Measurements from ENCODE around the gene ADPRH. TPM values are rescaled to one million over a fixed set of nuclear protein-coding genes. Genes with fewer than 3 reads are reported as not detected.

Gene ADPRH
- polyA plus RNA-seq, 3 donors, result 10.6 to 37.8 (median 31.5) TPM

GRCh38 chr3:119557877-119558269, 21.4 kb upstream of the ADPRH start:
- H3K4me3 Mint-ChIP-seq, result no peak overlapping the region
- H3K27me3 Mint-ChIP-seq (ENCODE audit: low read depth in 3 of 3), result peaks cover 0 to 2% (median 0%) of the 10 kb centered on the region in 3 donors

GRCh38 chr3:119558626-119559317, 20.5 kb upstream of the ADPRH start:
- intact Hi-C loops (cut with micrococcal nuclease), result no loop called here
- Histone ChIP-seq H2AFZ (ENCODE audit: insufficient read depth, low read depth, low read length, poor library complexity, severe bottlenecking) (peak overlapping the region; percentile 66), H3K4me1 (ENCODE audit: control insufficient read depth in 1 of 2, insufficient read depth in 2 of 2, low read length in 2 of 2) (peaks cover 49 to 51% of the 10 kb centered on the region in 2 donors), H3K9ac (ENCODE audit: insufficient read depth, low read length, poor library complexity, severe bottlenecking) (peak overlapping the region; percentile 9), H3K79me2 (ENCODE audit: insufficient read depth, low read length) (no peaks in the 10 kb centered on the region), H3K9me3 (replicated peaks in 1 of 2; ENCODE audit: control insufficient read depth in 1 of 2, insufficient read depth in 1 of 2, low read length in 2 of 2) (no peaks in the 10 kb centered on the region), H3K36me3 (replicated peaks in 1 of 2; ENCODE audit: control insufficient read depth in 1 of 2, insufficient read depth in 2 of 2, low read length in 2 of 2) (no peaks in the 10 kb centered on the region), H4K20me1 (ENCODE audit: insufficient read depth, low read length) (no peaks in the 10 kb centered on the region), H3K27me3 (ENCODE audit: control insufficient read depth in 2 of 2, insufficient read depth in 2 of 2, low read length in 2 of 2) (no peaks in the 10 kb centered on the region), H3K4me2 (replicated peaks; ENCODE audit: extremely low read depth, low read length, poor library complexity, severe bottlenecking) (peak overlapping the region; percentile 3), H3K4me3 (replicated peaks in 1 of 3; ENCODE audit: low read depth in 2 of 3, low read length in 3 of 3) (no peak overlapping the region), H3K27ac (ENCODE audit: low read depth in 1 of 2, low read length in 2 of 2) (peak overlapping the region; percentile 68 to 84)
- peak overlapping the region; percentile 85 to 95 (median 90) for H3K27ac Mint-ChIP-seq
- H3K36me3 Mint-ChIP-seq, result peaks cover 0 to 1% of the 10 kb centered on the region in 2 donors
- 71% methylated on average over 1 of the region's 9 CpGs for WGBS (ENCODE audit: insufficient coverage)
- peaks cover 0 to 2% (median 0%) of the 10 kb centered on the region in 3 donors for H3K27me3 Mint-ChIP-seq (ENCODE audit: low read depth in 3 of 3)
- TF ChIP-seq CTCF (IDR thresholded peaks at IDR 0.05), result no peak
- no peak for DNase-seq
- peaks cover 57% of the 10 kb centered on the region for H3K4me1 Mint-ChIP-seq
- no peaks in the 10 kb centered on the region for H3K9me3 Mint-ChIP-seq
- H3K4me3 Mint-ChIP-seq, result peak overlapping the region in 1 of 2 donors; percentile 12

More at GRCh38 chr3:119557877-119558269, 21.4 kb upstream of the ADPRH start:
- H3K36me3 ChIP-seq (replicated peaks in 1 of 2; ENCODE audit: control insufficient read depth in 1 of 2, insufficient read depth in 2 of 2, low read length in 2 of 2), result no peaks in the 10 kb centered on the region
- H3K4me3 ChIP-seq (replicated peaks in 1 of 3; ENCODE audit: low read depth in 2 of 3, low read length in 3 of 3), result no peak overlapping the region
- H3K79me2 ChIP-seq (ENCODE audit: insufficient read depth, low read length), result no peaks in the 10 kb centered on the region
- no peaks in the 10 kb centered on the region for H3K9me3 ChIP-seq (replicated peaks in 1 of 2; ENCODE audit: control insufficient read depth in 1 of 2, insufficient read depth in 1 of 2, low read length in 2 of 2)
- no peaks in the 10 kb centered on the region for H3K9me3 Mint-ChIP-seq
- H3K4me1 ChIP-seq (ENCODE audit: control insufficient read depth in 1 of 2, insufficient read depth in 2 of 2, low read length in 2 of 2), result peaks cover 49 to 51% of the 10 kb centered on the region in 2 donors
- intact Hi-C loops (cut with micrococcal nuclease), result no loop called here
- no peak overlapping the region for H3K27ac ChIP-seq (ENCODE audit: low read depth in 1 of 2, low read length in 2 of 2)
- no CpG with 5 or more reads among the region's 3 CpGs for WGBS (ENCODE audit: insufficient coverage)
- H3K27me3 ChIP-seq (ENCODE audit: control insufficient read depth in 2 of 2, insufficient read depth in 2 of 2, low read length in 2 of 2), result no peaks in the 10 kb centered on the region
- no peak overlapping the region for H3K4me2 ChIP-seq (replicated peaks; ENCODE audit: extremely low read depth, low read length, poor library complexity, severe bottlenecking)
- peak overlapping the region in 2 of 7 donors; percentile 15 to 31 for H3K27ac Mint-ChIP-seq
- no peak overlapping the region for H3K9ac ChIP-seq (ENCODE audit: insufficient read depth, low read length, poor library complexity, severe bottlenecking)
- H3K4me1 Mint-ChIP-seq, result peaks cover 57% of the 10 kb centered on the region
- TF ChIP-seq CTCF (IDR thresholded peaks at IDR 0.05), result no peak
- no peak for DNase-seq
- H2AFZ ChIP-seq (ENCODE audit: insufficient read depth, low read depth, low read length, poor library complexity, severe bottlenecking), result no peak overlapping the region
- no peaks in the 10 kb centered on the region for H4K20me1 ChIP-seq (ENCODE audit: insufficient read depth, low read length)
- H3K36me3 Mint-ChIP-seq, result no peaks in the 10 kb centered on the region

Data from CD14-positive monocyte (primary cell).